Immature natural killer cell (primary cell): Measurements from ENCODE around the gene GTF2I. TPM values are rescaled to one million over a fixed set of nuclear protein-coding genes. Genes with fewer than 3 reads are reported as not detected.
"Not testable (repeated sequence)": the region's sequence is repeated elsewhere in the genome, so short reads cannot be mapped to it uniquely, and the experiment has no call there.

Experiments
- DNase-seq, 3 donors: peaks; one replicate each; pipeline ENCODE4 v3.0.0; 2022; ENCODE audit warnings: mixed read lengths in 1 of 3
- H3K27ac Mint-ChIP-seq, 6 donors: one replicate each; pipeline ENCODE4 v1.8.0; 2020; ENCODE audit warnings: mixed read lengths in 6 of 6, mild to moderate bottlenecking in 5 of 6, inconsistent platforms in 4 of 6, moderate library complexity in 3 of 6
- H3K27me3 Mint-ChIP-seq, 3 donors: one replicate each; pipeline ENCODE4 v1.8.0; 2020 to 2021; ENCODE audit warnings: low read depth in 3 of 3, mild to moderate bottlenecking in 3 of 3, mixed read lengths in 3 of 3, moderate library complexity in 3 of 3, inconsistent platforms in 1 of 3
- H3K36me3 Mint-ChIP-seq, 3 donors: one replicate each; pipeline ENCODE4 v1.8.0; 2020; ENCODE audit warnings: mixed read lengths in 3 of 3, inconsistent platforms in 2 of 3, mild to moderate bottlenecking in 2 of 3
- H3K4me1 Mint-ChIP-seq, 2 donors: one replicate each; pipeline ENCODE4 v1.8.0; 2020; ENCODE audit warnings: inconsistent platforms in 2 of 2, mild to moderate bottlenecking in 2 of 2, mixed read lengths in 2 of 2, moderate library complexity in 1 of 2
- H3K4me3 Mint-ChIP-seq, 5 donors: one replicate each; pipeline ENCODE4 v1.8.0; 2020; ENCODE audit warnings: mild to moderate bottlenecking in 5 of 5, mixed read lengths in 5 of 5, inconsistent platforms in 3 of 5, moderate library complexity in 3 of 5
- H3K9me3 Mint-ChIP-seq, 6 donors: one replicate each; pipeline ENCODE4 v1.8.0; 2020; ENCODE audit warnings: mild to moderate bottlenecking in 6 of 6, mixed read lengths in 6 of 6, inconsistent platforms in 4 of 6, moderate library complexity in 3 of 6
- polyA plus RNA-seq, 3 donors: library from polyadenylated mRNA; unstranded; fragments of 300-500 nt; fragmentation: Illumina TruSeq; gene quantifications; one replicate each; pipeline ENCODE4 v1.2.3, GENCODE V29; 2021

Gene GTF2I
- polyA plus RNA-seq, 3 donors from 2014 or later, result 37.2 to 82.0 (median 45.6) TPM

GRCh38 chr7:74650055-74650454, 7.5 kb upstream of the GTF2I start:
- not testable (repeated sequence) for H3K27me3 Mint-ChIP-seq, H3K36me3 Mint-ChIP-seq, H3K9me3 Mint-ChIP-seq
- Mint-ChIP-seq H3K4me3 (peak overlapping the region; percentile 82 to 91 (median 88)), H3K27ac (peak overlapping the region; percentile 79 to 98 (median 96)), H3K4me1 (peaks cover 24 to 28% of the 10 kb centered on the region in 2 donors)
- peak; percentile 58 to 64 (median 60) for DNase-seq

- Mint-ChIP-seq H3K4me1 (peaks cover 25 to 32% of the 10 kb centered on the region in 2 donors), H3K27ac (peak overlapping the region; percentile 79 to 98 (median 96)), H3K4me3 (peak overlapping the region; percentile 82 to 91 (median 88))
- H3K36me3 Mint-ChIP-seq, H3K9me3 Mint-ChIP-seq, H3K27me3 Mint-ChIP-seq, DNase-seq: not testable (repeated sequence)
Observed at GRCh38 chr7:74650493-74651132, 6.9 kb upstream of the GTF2I start.

- H3K36me3 Mint-ChIP-seq, H3K9me3 Mint-ChIP-seq, H3K27me3 Mint-ChIP-seq, DNase-seq: not testable (repeated sequence)
- peaks cover 28 to 37% of the 10 kb centered on the region in 2 donors for H3K4me1 Mint-ChIP-seq
- peak overlapping the region in 4 of 5 donors; percentile 32 to 82 (median 46) for H3K4me3 Mint-ChIP-seq
- peak overlapping the region; percentile 79 to 98 (median 96) for H3K27ac Mint-ChIP-seq
Observed at GRCh38 chr7:74651133-74651504, 6.4 kb upstream of the GTF2I start.

GRCh38 chr7:74653686-74654181, 3.8 kb upstream of the GTF2I start:
- Mint-ChIP-seq H3K36me3 (no peaks in the 10 kb centered on the region), H3K27ac (no peak overlapping the region), H3K27me3 (peaks cover 10 to 20% (median 18%) of the 10 kb centered on the region in 3 donors), H3K4me1 (peaks cover 37 to 46% of the 10 kb centered on the region in 2 donors), H3K9me3 (no peaks in the 10 kb centered on the region), H3K4me3 (peak overlapping the region in 1 of 5 donors; percentile 10)
- no peak for DNase-seq

- Mint-ChIP-seq H3K4me3 (peak overlapping the region in 2 of 5 donors; percentile 33 to 58), H3K27me3 (peaks cover 15 to 27% (median 22%) of the 10 kb centered on the region in 3 donors), H3K36me3 (no peaks in the 10 kb centered on the region), H3K4me1 (peaks cover 38 to 44% of the 10 kb centered on the region in 2 donors), H3K9me3 (no peaks in the 10 kb centered on the region), H3K27ac (no peak overlapping the region)
- DNase-seq, result no peak
Observed at GRCh38 chr7:74654811-74655210, 2.7 kb upstream of the GTF2I start.

- peak overlapping the region in 3 of 5 donors; percentile 58 to 94 (median 88) for H3K4me3 Mint-ChIP-seq
- peak overlapping the region in 1 of 6 donors; percentile 19 for H3K27ac Mint-ChIP-seq
- no peak for DNase-seq
- no peaks in the 10 kb centered on the region for H3K9me3 Mint-ChIP-seq
- H3K27me3 Mint-ChIP-seq, result peaks cover 15 to 32% (median 23%) of the 10 kb centered on the region in 3 donors
- H3K36me3 Mint-ChIP-seq, result no peaks in the 10 kb centered on the region
- H3K4me1 Mint-ChIP-seq, result peaks cover 38 to 44% of the 10 kb centered on the region in 2 donors
Observed at GRCh38 chr7:74655324-74655723, 2.2 kb upstream of the GTF2I start.

GRCh38 chr7:74655768-74656440, 1.6 kb upstream of the GTF2I start:
- no peak for DNase-seq
- no peaks in the 10 kb centered on the region for H3K9me3 Mint-ChIP-seq
- peaks cover 15 to 38% (median 28%) of the 10 kb centered on the region in 3 donors for H3K27me3 Mint-ChIP-seq
- peaks cover 38 to 44% of the 10 kb centered on the region in 2 donors for H3K4me1 Mint-ChIP-seq
- H3K36me3 Mint-ChIP-seq, result no peaks in the 10 kb centered on the region
- peak overlapping the region; percentile 87 to 94 (median 88) for H3K4me3 Mint-ChIP-seq
- peak overlapping the region; percentile 60 to 93 (median 83) for H3K27ac Mint-ChIP-seq

- H3K27ac Mint-ChIP-seq, result peak overlapping the region; percentile 74 to 93 (median 86)
- peak; percentile 28 to 32 (median 30) for DNase-seq
- H3K36me3 Mint-ChIP-seq, result no peaks in the 10 kb centered on the region
- H3K4me1 Mint-ChIP-seq, result peaks cover 43 to 47% of the 10 kb centered on the region in 2 donors
- H3K9me3 Mint-ChIP-seq, result no peaks in the 10 kb centered on the region
- H3K4me3 Mint-ChIP-seq, result peak overlapping the region; percentile 87 to 94 (median 88)
- peaks cover 16 to 38% (median 30%) of the 10 kb centered on the region in 3 donors for H3K27me3 Mint-ChIP-seq
Observed at GRCh38 chr7:74656441-74656836, 1.1 kb upstream of the GTF2I start.

- Mint-ChIP-seq H3K27ac (peak overlapping the region; percentile 74 to 92 (median 86)), H3K4me3 (peak overlapping the region; percentile 87 to 94 (median 88)), H3K36me3 (no peaks in the 10 kb centered on the region), H3K9me3 (no peaks in the 10 kb centered on the region), H3K4me1 (peaks cover 47 to 53% of the 10 kb centered on the region in 2 donors), H3K27me3 (peaks cover 16 to 38% (median 30%) of the 10 kb centered on the region in 3 donors)
- DNase-seq, result peak; percentile 95 to 96 (median 95)
Observed at GRCh38 chr7:74656837-74657691, 454 bp upstream of the GTF2I start.

- peak overlapping the region; percentile 77 to 91 (median 85) for H3K4me3 Mint-ChIP-seq
- H3K27me3 Mint-ChIP-seq, result peaks cover 16 to 38% (median 30%) of the 10 kb centered on the region in 3 donors
- H3K27ac Mint-ChIP-seq, result peak overlapping the region; percentile 67 to 95 (median 90)
- H3K9me3 Mint-ChIP-seq, result no peaks in the 10 kb centered on the region
- peaks cover 54 to 64% of the 10 kb centered on the region in 2 donors for H3K4me1 Mint-ChIP-seq
- peak; percentile 92 to 93 (median 92) for DNase-seq
- H3K36me3 Mint-ChIP-seq, result no peaks in the 10 kb centered on the region
Observed at GRCh38 chr7:74658178-74659004, 873 bp downstream of the GTF2I start.

- DNase-seq, H3K36me3 Mint-ChIP-seq, H3K9me3 Mint-ChIP-seq: not testable (repeated sequence)
- Mint-ChIP-seq H3K4me1 (peaks cover 56 to 72% of the 10 kb centered on the region in 2 donors), H3K27ac (peak overlapping the region; percentile 85 to 96 (median 94)), H3K27me3 (peaks cover 16 to 39% (median 24%) of the 10 kb centered on the region in 3 donors), H3K4me3 (peak overlapping the region; percentile 79 to 91 (median 87))
Observed at GRCh38 chr7:74660202-74660601, 2.7 kb downstream of the GTF2I start.

- H3K27ac Mint-ChIP-seq, result peak overlapping the region in 2 of 6 donors; percentile 26 to 34
- DNase-seq, H3K4me3 Mint-ChIP-seq, H3K9me3 Mint-ChIP-seq, H3K36me3 Mint-ChIP-seq: not testable (repeated sequence)
- peaks cover 57 to 73% of the 10 kb centered on the region in 2 donors for H3K4me1 Mint-ChIP-seq
- H3K27me3 Mint-ChIP-seq, result peaks cover 13 to 29% (median 15%) of the 10 kb centered on the region in 3 donors
Observed at GRCh38 chr7:74661836-74662794, 4.6 kb downstream of the GTF2I start.
